ENCODE measurements around the gene NKX2-8.
"Not testable (repeated sequence)": the region's sequence is repeated elsewhere in the genome, so short reads cannot be mapped to it uniquely, and the experiment has no call there.

NKX2-8 gene

GRCh38 chr14:36580141-36580855 lies 2.1 kb downstream of the NKX2-8 start:
- no peak for DNase-seq (ENCODE audit: low read depth in 2 of 2)

GRCh38 chr14:36579573-36580140 lies 2.8 kb downstream of the NKX2-8 start:
- no peak for DNase-seq (ENCODE audit: low read depth in 2 of 2)

- no peak for DNase-seq (ENCODE audit: low read depth in 2 of 2)
These were observed 3.3 kb downstream of the NKX2-8 start for GRCh38 chr14:36579001-36579555.

- no peak for DNase-seq (ENCODE audit: low read depth in 2 of 2)
These were observed 12.3 kb downstream of the NKX2-8 start for GRCh38 chr14:36570065-36570464.

- DNase-seq (ENCODE audit: low read depth in 2 of 2) = no peak
These were observed 25.5 kb downstream of the NKX2-8 start for GRCh38 chr14:36556811-36557433.

- no peak for DNase-seq (ENCODE audit: low read depth in 2 of 2)
These were observed 26.2 kb downstream of the NKX2-8 start for GRCh38 chr14:36555998-36556743.

GRCh38 chr14:36553656-36554260 lies 28.7 kb downstream of the NKX2-8 start:
- DNase-seq (ENCODE audit: low read depth in 2 of 2) = no peak

GRCh38 chr14:36550899-36551298 lies 31.5 kb downstream of the NKX2-8 start:
- DNase-seq (ENCODE audit: low read depth in 2 of 2) = no peak

GRCh38 chr14:36544280-36544679 lies 38.1 kb downstream of the NKX2-8 start:
- DNase-seq (ENCODE audit: low read depth in 2 of 2) = not testable (repeated sequence)

- no peak for DNase-seq (ENCODE audit: low read depth in 2 of 2)
These were observed 44.4 kb downstream of the NKX2-8 start for GRCh38 chr14:36538051-36538450.
